GM23338 (cell line): ENCODE data around the gene MAPK13. TPM values are rescaled to one million over a fixed set of nuclear protein-coding genes. Genes with fewer than 3 reads are reported as not detected.

Experiments
- ATAC-seq: fragments of 200-7000 bp; cut with Tn5 transposase; 3 replicates; pipeline ENCODE4 v1.9.1; 2020
- DNase-seq: peaks from one replicate; pipeline ENCODE4 v3.0.0-alpha.2; 2015; ENCODE audit warnings: low spot score
- H2AFZ ChIP-seq: fragments of 200-600 bp; sonication (generic); 2 replicates; pipeline ENCODE4 v1.8.0; 2016; ENCODE audit warnings: antibody characterized with exemption, mild to moderate bottlenecking, moderate library complexity
- H3F3A ChIP-seq: fragments of 200-600 bp; sonication (generic); replicated peaks from 2 replicates; pipeline ENCODE4 v1.8.0; 2017; ENCODE audit warnings: antibody characterized with exemption, mixed run types, low read depth
- H3K27ac ChIP-seq: fragments of 200-600 bp; sonication (generic); 2 replicates; pipeline ENCODE4 v1.6.1; 2016; ENCODE audit warnings: low read depth
- H3K27me3 ChIP-seq: fragments of 200-600 bp; sonication (generic); 2 replicates; pipeline ENCODE4 v1.8.0; 2016; ENCODE audit warnings: mild to moderate bottlenecking, mixed run types, moderate library complexity; ENCODE audit not compliant: insufficient read depth
- H3K36me3 ChIP-seq: fragments of 200-600 bp; sonication (generic); 2 replicates; pipeline ENCODE4 v1.8.0; 2016; ENCODE audit warnings: mild to moderate bottlenecking; ENCODE audit not compliant: insufficient read depth
- H3K4me1 ChIP-seq: fragments of 200-600 bp; sonication (generic); 2 replicates; pipeline ENCODE4 v1.8.0; 2016; ENCODE audit warnings: mild to moderate bottlenecking, moderate library complexity; ENCODE audit not compliant: insufficient read depth
- H3K4me2 ChIP-seq: fragments of 200-600 bp; sonication (generic); 2 replicates; pipeline ENCODE4 v1.7.1; 2017; ENCODE audit warnings: mixed run types
- H3K4me3 ChIP-seq: fragments of 200-600 bp; sonication (generic); 2 replicates; pipeline ENCODE4 v1.6.1; 2016; ENCODE audit warnings: mixed run types
- H3K79me2 ChIP-seq: fragments of 200-600 bp; sonication (generic); replicated peaks from 2 replicates; pipeline ENCODE4 v1.8.0; 2017; ENCODE audit warnings: mild to moderate bottlenecking; ENCODE audit not compliant: insufficient read depth
- H3K9me2 ChIP-seq: fragments of 200-600 bp; sonication (generic); 2 replicates; pipeline ENCODE4 v1.8.0; 2017; ENCODE audit not compliant: insufficient read depth
- H4K20me1 ChIP-seq: fragments of 200-600 bp; sonication (generic); replicated peaks from 2 replicates; pipeline ENCODE4 v1.8.0; 2017; ENCODE audit warnings: mild to moderate bottlenecking; ENCODE audit not compliant: insufficient read depth
- H3K27ac Mint-ChIP-seq: 2 replicates; pipeline ENCODE4 v1.8.0; 2020; ENCODE audit warnings: inconsistent platforms, mild to moderate bottlenecking, moderate library complexity, mixed read lengths
- H3K27me3 Mint-ChIP-seq: 3 replicates; pipeline ENCODE4 v1.8.0; 2022; ENCODE audit warnings: low read depth, mild to moderate bottlenecking, moderate library complexity, mixed read lengths, inconsistent platforms; ENCODE audit not compliant: insufficient read depth, poor library complexity
- H3K36me3 Mint-ChIP-seq: 3 replicates; pipeline ENCODE4 v1.8.0; 2021; ENCODE audit warnings: low read depth, mild to moderate bottlenecking, inconsistent platforms, moderate library complexity, mixed read lengths
- H3K4me1 Mint-ChIP-seq: 3 replicates; pipeline ENCODE4 v1.8.0; 2020; ENCODE audit warnings: mild to moderate bottlenecking, inconsistent platforms, mixed read lengths
- H3K4me3 Mint-ChIP-seq: 3 replicates; pipeline ENCODE4 v1.8.0; 2021; ENCODE audit warnings: moderate library complexity, mild to moderate bottlenecking, inconsistent platforms, mixed read lengths
- H3K9me3 Mint-ChIP-seq: 3 replicates; pipeline ENCODE4 v1.8.0; 2020; ENCODE audit warnings: moderate library complexity, mild to moderate bottlenecking, inconsistent platforms, mixed read lengths
- CREB1 ChIP-seq: fragments of 250-450 bp; sonication (Bioruptor Pico); IDR thresholded peaks from 2 replicates; pipeline ENCODE4 v1.5.0; 2020; ENCODE audit warnings: low read depth, mild to moderate bottlenecking, moderate library complexity
- EZH2 ChIP-seq: fragments of 200-600 bp; sonication (generic); IDR thresholded peaks from one replicate; pipeline ENCODE4 v1.8.0; 2017; ENCODE audit warnings: antibody characterized with exemption, mild to moderate bottlenecking, low read depth; ENCODE audit not compliant: unreplicated experiment
- EZH2phosphoT487 ChIP-seq: fragments of 200-600 bp; sonication (generic); IDR thresholded peaks from one replicate; pipeline ENCODE4 v1.8.1; 2018; ENCODE audit warnings: antibody characterized with exemption; ENCODE audit not compliant: unreplicated experiment
- JUNB ChIP-seq: IDR thresholded peaks from one replicate; pipeline ENCODE4 v1.6.1; 2016; ENCODE audit warnings: antibody characterized with exemption; ENCODE audit not compliant: unreplicated experiment
- NANOG ChIP-seq: IDR thresholded peaks from 2 replicates; pipeline ENCODE4 v1.6.1; 2016; ENCODE audit warnings: antibody characterized with exemption, borderline replicate concordance
- POLR2AphosphoS5 ChIP-seq: IDR thresholded peaks from 2 replicates; pipeline ENCODE4 v1.6.1; 2016; ENCODE audit warnings: antibody characterized with exemption, low read depth
- STAT1 ChIP-seq: IDR thresholded peaks from one replicate; pipeline ENCODE4 v1.6.1; 2016; ENCODE audit warnings: antibody characterized with exemption; ENCODE audit not compliant: unreplicated experiment
- ZNF114 ChIP-seq: fragments of 250-450 bp; sonication (Bioruptor Pico); IDR thresholded peaks from 2 replicates; pipeline ENCODE4 v1.5.0; 2020; ENCODE audit warnings: mild to moderate bottlenecking, moderate library complexity
- ZNF331 ChIP-seq: fragments of 250-450 bp; sonication (Bioruptor Pico); IDR thresholded peaks from 2 replicates; pipeline ENCODE4 v1.5.0; 2020; ENCODE audit warnings: low read depth, mild to moderate bottlenecking, moderate library complexity
- polyA plus RNA-seq: library from polyadenylated mRNA; unstranded; fragments of >200 nt; fragmentation: Nextera tagmentation; extraction: Ambion mirVana; gene quantifications from 2 replicates; pipeline ENCODE4 v1.2.1, GENCODE V29; 2016
- total RNA-seq: library from RNA; depleted of rRNA; stranded (reverse); fragments of >200 nt; shearing (Covaris generic); gene quantifications from 2 replicates; pipeline ENCODE4 v1.2.3, GENCODE V29; 2014
- TF ChIP-seq, protein P1 (sequence below): IDR thresholded peaks from one replicate; pipeline ENCODE4 v1.6.1; 2018; ENCODE audit warnings: antibody characterized with exemption; ENCODE audit not compliant: unreplicated experiment
- TF ChIP-seq, protein P2 (sequence below): fragments of 250-450 bp; sonication (Bioruptor Pico); IDR thresholded peaks from 2 replicates; pipeline ENCODE4 v1.5.0; 2020; ENCODE audit warnings: mild to moderate bottlenecking, moderate library complexity
- TF ChIP-seq, protein P3 (sequence below), 2 experiments: fragments of 200-600 bp in 1 of 2; sonication (generic) in 1 of 2; conservative IDR thresholded peaks; 2 replicates each; pipeline versions ENCODE4 v1.5.1 to v1.6.1; 2016 to 2017; ENCODE audit warnings: antibody characterized with exemption in 2 of 2, low read depth in 2 of 2, mild to moderate bottlenecking in 2 of 2, moderate library complexity in 1 of 2
- TF ChIP-seq, protein P4 (sequence below): IDR thresholded peaks from 2 replicates; pipeline ENCODE4 v1.6.1; 2016; ENCODE audit warnings: antibody characterized with exemption

MAPK13 gene
- total and polyA plus RNA-seq, 2 experiments from 2014 or later: 6.3 to 12.3 TPM

DNA sequence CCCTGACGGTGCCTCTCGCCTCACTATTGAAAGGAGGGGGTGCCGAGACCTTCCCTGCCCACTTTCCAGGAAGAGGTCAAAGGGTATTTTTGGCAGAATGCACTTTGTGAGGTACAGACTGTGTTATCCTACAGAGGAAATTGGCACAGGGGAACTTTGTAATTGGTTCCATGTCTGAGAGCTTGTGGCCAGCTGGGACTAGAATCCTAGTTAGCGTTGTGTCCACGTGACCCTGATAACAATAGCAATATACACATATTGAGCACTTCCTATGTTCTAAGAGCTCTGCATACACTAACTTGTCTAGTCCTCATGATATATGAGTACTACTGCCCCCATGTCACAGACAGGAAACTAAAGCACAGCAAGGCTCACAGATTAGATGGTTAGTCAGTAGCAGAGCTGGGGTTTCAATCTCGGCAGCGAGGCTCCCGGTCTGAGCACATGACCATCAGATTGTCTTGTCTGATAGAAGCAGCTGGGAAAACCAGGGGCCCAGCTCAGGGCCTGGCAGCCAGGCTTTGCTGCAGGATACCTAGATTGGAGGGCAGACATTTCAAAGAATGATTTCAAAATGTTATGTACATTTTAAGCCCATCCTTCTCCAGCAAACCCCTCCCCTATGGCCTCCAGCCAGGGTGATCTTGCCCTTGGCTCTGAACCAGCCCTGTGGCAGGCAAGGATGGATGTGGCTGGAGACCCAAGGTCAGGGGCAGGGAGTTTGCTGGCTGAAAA is 1.4 kb downstream of the MAPK13 start:
- H3K4me2 ChIP-seq: peak overlapping the region; percentile 90

More for the DNA sequence above, 1.4 kb downstream of the MAPK13 start:
- peaks cover 23% of the 10 kb centered on the region for H3K4me1 ChIP-seq
- Mint-ChIP-seq H3K4me1 (peaks cover 31% of the 10 kb centered on the region), H3K4me3 (peak overlapping the region; percentile 45; the same call in 2 of the 3 replicates), H3K27me3 (peaks cover 10% of the 10 kb centered on the region), H3K9me3 (peaks cover 2% of the 10 kb centered on the region; the same call in 1 of the 3 replicates), H3K36me3 (no peaks in the 10 kb centered on the region), H3K27ac (no peak overlapping the region)
- peaks cover 14% of the 10 kb centered on the region; the same call in 1 of the 2 replicates for H3K27me3 ChIP-seq
- H3K27ac ChIP-seq: no peak overlapping the region
- H2AFZ ChIP-seq: peak overlapping the region; percentile 95
- H4K20me1 ChIP-seq: no peaks in the 10 kb centered on the region
- TF ChIP-seq, protein P1, sequence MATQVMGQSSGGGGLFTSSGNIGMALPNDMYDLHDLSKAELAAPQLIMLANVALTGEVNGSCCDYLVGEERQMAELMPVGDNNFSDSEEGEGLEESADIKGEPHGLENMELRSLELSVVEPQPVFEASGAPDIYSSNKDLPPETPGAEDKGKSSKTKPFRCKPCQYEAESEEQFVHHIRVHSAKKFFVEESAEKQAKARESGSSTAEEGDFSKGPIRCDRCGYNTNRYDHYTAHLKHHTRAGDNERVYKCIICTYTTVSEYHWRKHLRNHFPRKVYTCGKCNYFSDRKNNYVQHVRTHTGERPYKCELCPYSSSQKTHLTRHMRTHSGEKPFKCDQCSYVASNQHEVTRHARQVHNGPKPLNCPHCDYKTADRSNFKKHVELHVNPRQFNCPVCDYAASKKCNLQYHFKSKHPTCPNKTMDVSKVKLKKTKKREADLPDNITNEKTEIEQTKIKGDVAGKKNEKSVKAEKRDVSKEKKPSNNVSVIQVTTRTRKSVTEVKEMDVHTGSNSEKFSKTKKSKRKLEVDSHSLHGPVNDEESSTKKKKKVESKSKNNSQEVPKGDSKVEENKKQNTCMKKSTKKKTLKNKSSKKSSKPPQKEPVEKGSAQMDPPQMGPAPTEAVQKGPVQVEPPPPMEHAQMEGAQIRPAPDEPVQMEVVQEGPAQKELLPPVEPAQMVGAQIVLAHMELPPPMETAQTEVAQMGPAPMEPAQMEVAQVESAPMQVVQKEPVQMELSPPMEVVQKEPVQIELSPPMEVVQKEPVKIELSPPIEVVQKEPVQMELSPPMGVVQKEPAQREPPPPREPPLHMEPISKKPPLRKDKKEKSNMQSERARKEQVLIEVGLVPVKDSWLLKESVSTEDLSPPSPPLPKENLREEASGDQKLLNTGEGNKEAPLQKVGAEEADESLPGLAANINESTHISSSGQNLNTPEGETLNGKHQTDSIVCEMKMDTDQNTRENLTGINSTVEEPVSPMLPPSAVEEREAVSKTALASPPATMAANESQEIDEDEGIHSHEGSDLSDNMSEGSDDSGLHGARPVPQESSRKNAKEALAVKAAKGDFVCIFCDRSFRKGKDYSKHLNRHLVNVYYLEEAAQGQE: no peak
- TF ChIP-seq, protein P2, sequence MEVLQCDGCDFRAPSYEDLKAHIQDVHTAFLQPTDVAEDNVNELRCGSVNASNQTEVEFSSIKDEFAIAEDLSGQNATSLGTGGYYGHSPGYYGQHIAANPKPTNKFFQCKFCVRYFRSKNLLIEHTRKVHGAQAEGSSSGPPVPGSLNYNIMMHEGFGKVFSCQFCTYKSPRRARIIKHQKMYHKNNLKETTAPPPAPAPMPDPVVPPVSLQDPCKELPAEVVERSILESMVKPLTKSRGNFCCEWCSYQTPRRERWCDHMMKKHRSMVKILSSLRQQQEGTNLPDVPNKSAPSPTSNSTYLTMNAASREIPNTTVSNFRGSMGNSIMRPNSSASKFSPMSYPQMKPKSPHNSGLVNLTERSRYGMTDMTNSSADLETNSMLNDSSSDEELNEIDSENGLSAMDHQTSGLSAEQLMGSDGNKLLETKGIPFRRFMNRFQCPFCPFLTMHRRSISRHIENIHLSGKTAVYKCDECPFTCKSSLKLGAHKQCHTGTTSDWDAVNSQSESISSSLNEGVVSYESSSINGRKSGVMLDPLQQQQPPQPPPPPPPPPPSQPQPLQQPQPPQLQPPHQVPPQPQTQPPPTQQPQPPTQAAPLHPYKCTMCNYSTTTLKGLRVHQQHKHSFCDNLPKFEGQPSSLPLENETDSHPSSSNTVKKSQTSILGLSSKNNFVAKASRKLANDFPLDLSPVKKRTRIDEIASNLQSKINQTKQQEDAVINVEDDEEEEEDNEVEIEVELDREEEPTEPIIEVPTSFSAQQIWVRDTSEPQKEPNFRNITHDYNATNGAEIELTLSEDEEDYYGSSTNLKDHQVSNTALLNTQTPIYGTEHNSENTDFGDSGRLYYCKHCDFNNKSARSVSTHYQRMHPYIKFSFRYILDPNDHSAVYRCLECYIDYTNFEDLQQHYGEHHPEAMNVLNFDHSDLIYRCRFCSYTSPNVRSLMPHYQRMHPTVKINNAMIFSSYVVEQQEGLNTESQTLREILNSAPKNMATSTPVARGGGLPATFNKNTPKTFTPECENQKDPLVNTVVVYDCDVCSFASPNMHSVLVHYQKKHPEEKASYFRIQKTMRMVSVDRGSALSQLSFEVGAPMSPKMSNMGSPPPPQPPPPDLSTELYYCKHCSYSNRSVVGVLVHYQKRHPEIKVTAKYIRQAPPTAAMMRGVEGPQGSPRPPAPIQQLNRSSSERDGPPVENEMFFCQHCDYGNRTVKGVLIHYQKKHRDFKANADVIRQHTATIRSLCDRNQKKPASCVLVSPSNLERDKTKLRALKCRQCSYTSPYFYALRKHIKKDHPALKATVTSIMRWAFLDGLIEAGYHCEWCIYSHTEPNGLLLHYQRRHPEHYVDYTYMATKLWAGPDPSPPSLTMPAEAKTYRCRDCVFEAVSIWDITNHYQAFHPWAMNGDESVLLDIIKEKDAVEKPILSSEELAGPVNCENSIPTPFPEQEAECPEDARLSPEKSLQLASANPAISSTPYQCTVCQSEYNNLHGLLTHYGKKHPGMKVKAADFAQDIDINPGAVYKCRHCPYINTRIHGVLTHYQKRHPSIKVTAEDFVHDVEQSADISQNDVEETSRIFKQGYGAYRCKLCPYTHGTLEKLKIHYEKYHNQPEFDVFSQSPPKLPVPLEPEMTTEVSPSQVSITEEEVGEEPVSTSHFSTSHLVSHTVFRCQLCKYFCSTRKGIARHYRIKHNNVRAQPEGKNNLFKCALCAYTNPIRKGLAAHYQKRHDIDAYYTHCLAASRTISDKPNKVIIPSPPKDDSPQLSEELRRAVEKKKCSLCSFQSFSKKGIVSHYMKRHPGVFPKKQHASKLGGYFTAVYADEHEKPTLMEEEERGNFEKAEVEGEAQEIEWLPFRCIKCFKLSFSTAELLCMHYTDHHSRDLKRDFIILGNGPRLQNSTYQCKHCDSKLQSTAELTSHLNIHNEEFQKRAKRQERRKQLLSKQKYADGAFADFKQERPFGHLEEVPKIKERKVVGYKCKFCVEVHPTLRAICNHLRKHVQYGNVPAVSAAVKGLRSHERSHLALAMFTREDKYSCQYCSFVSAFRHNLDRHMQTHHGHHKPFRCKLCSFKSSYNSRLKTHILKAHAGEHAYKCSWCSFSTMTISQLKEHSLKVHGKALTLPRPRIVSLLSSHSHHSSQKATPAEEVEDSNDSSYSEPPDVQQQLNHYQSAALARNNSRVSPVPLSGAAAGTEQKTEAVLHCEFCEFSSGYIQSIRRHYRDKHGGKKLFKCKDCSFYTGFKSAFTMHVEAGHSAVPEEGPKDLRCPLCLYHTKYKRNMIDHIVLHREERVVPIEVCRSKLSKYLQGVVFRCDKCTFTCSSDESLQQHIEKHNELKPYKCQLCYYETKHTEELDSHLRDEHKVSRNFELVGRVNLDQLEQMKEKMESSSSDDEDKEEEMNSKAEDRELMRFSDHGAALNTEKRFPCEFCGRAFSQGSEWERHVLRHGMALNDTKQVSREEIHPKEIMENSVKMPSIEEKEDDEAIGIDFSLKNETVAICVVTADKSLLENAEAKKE: no peak
- TF ChIP-seq NANOG (no peak), POLR2AphosphoS5 (no peak), STAT1 (no peak), ZNF331 (no peak), JUNB (no peak), EZH2phosphoT487 (no peak), CREB1 (CRISPR knock-in tag) (no peak), EZH2 (no peak), ZNF114 (CRISPR knock-in tag) (no peak)
- TF ChIP-seq, protein P3, sequence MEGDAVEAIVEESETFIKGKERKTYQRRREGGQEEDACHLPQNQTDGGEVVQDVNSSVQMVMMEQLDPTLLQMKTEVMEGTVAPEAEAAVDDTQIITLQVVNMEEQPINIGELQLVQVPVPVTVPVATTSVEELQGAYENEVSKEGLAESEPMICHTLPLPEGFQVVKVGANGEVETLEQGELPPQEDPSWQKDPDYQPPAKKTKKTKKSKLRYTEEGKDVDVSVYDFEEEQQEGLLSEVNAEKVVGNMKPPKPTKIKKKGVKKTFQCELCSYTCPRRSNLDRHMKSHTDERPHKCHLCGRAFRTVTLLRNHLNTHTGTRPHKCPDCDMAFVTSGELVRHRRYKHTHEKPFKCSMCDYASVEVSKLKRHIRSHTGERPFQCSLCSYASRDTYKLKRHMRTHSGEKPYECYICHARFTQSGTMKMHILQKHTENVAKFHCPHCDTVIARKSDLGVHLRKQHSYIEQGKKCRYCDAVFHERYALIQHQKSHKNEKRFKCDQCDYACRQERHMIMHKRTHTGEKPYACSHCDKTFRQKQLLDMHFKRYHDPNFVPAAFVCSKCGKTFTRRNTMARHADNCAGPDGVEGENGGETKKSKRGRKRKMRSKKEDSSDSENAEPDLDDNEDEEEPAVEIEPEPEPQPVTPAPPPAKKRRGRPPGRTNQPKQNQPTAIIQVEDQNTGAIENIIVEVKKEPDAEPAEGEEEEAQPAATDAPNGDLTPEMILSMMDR (conservative IDR thresholded peaks at IDR 0.05; ENCODE audit: low read depth in 2 of 2): no peak
- TF ChIP-seq, protein P4, sequence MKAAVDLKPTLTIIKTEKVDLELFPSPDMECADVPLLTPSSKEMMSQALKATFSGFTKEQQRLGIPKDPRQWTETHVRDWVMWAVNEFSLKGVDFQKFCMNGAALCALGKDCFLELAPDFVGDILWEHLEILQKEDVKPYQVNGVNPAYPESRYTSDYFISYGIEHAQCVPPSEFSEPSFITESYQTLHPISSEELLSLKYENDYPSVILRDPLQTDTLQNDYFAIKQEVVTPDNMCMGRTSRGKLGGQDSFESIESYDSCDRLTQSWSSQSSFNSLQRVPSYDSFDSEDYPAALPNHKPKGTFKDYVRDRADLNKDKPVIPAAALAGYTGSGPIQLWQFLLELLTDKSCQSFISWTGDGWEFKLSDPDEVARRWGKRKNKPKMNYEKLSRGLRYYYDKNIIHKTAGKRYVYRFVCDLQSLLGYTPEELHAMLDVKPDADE: no peak
- H3K4me3 ChIP-seq: peak overlapping the region; percentile 66
- H3K9me2 ChIP-seq: no peaks in the 10 kb centered on the region
- H3K36me3 ChIP-seq: no peaks in the 10 kb centered on the region
- no peaks in the 10 kb centered on the region for H3K79me2 ChIP-seq
- ATAC-seq: no peak
- no peak for DNase-seq
- no peaks in the 10 kb centered on the region for H3F3A ChIP-seq
